HTERT RPE-1 (cell line): ENCODE data around the gene VAPA.

Experiments used
- in situ Hi-C: fragments of 300-500 bp; cut with MboI; formaldehyde crosslinking; loops from 4 replicates; pipeline ENCODE4 v1.14.3; 2020; ENCODE audit warnings: low sequenced_read_pairs

VAPA gene

DNA sequence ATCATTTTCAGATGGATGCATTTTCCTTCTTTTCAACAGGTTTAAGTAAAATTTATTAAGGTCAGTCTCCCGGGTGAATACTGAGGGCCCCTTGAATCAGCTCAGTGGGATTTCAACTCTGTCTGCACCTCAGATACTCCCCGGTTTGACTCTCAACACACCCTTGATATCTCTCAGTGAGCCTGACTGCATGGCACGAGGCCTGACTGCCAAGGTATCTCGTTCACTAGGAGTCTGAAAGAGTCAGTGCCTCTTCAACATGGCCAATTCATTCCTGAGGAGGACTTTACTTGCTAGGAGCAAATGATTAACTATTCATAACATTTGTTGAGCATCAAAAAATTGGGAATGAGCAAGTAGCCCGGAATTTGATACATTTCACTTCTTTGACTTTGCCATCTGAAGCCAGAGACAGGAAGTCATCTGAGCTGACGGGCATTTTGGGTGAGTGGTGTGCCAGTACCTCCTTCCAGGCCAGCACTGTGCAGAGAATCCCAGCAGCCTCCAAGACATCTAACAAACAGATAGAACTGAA is 81.0 kb downstream of the VAPA start:
- in situ Hi-C loops: no loop called here

DNA sequence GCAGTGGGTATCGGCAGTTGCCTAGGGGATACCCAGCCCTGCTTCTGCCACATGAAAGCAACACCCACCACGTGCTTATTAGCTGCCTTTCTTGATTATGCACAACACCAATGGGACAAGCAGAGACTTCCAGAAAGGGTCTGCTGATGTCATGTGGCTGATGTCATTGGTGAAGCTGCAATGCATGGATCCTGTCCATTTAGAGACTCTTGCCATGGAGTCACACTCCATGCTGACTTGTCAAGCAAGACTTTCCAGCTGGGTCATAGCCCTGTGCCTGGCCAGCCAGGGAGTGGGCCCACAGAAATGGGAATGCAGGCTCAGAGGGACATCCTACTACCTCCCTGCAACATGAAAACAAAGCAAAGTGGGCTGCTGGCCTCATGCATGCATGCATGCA is 81.8 kb downstream of the VAPA start:
- in situ Hi-C loops: no loop called here

- in situ Hi-C loops: no loop called here
Observed at GRCh38 chr18:9996094-9996493, 82.3 kb downstream of the VAPA start.

- in situ Hi-C loops: no loop called here
Observed at GRCh38 chr18:9997711-9998110, 83.9 kb downstream of the VAPA start.

GRCh38 chr18:9998330-9998729 is 84.5 kb downstream of the VAPA start:
- in situ Hi-C loops: no loop called here

DNA sequence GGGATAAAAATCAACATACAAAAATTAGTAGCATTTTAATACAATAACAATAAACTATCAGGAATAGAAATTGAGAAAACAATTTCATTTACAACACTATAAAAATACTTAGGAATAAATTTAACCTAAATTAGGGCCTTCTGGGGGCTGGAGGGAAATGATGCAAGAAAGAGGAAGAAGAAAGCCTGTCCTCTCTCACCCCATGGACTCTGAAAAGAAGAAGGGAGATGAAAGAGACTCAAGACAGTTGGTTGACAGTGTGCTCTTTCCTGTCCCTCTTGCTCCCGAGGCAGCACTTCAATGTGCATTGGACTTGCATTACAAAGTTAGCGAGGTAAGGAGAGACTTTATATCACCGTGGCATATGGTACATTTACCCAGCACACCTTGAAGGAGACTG is 88.5 kb downstream of the VAPA start:
- in situ Hi-C loops: no loop called here

GRCh38 chr18:10003281-10003680 is 89.5 kb downstream of the VAPA start:
- in situ Hi-C loops: no loop called here

GRCh38 chr18:10003866-10004265 is 90.0 kb downstream of the VAPA start:
- in situ Hi-C loops: no loop called here

GRCh38 chr18:10006311-10006893 is 92.6 kb downstream of the VAPA start:
- in situ Hi-C loops: no loop called here

DNA sequence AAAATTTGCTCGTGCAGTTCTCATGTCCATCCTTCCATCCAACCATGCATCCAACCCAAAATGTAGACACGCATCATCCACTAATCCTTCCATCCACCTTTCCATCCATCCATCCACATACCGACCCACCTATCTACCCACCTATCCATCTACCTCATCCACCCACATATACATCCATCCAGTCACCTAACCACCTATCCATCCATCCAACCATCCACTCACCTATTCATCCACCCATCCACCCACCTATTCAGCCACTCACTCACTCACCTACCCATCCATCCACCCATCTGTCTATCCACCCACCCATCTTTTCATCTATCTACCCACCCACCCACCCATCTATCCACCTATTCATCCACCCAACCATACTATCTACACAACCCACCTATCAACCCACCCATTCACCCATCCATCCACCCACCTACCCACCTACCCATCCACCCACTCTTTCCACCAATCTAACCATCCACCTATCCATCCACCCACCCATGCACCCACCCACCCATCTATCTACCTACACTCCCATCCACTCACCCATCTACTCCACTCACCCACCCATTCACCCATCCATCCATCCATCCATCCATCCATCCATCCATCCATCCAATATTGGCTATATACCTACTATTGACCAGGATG is 94.3 kb downstream of the VAPA start:
- in situ Hi-C loops: no loop called here
